Measurements from ENCODE around the gene ST3GAL3.

DNA sequence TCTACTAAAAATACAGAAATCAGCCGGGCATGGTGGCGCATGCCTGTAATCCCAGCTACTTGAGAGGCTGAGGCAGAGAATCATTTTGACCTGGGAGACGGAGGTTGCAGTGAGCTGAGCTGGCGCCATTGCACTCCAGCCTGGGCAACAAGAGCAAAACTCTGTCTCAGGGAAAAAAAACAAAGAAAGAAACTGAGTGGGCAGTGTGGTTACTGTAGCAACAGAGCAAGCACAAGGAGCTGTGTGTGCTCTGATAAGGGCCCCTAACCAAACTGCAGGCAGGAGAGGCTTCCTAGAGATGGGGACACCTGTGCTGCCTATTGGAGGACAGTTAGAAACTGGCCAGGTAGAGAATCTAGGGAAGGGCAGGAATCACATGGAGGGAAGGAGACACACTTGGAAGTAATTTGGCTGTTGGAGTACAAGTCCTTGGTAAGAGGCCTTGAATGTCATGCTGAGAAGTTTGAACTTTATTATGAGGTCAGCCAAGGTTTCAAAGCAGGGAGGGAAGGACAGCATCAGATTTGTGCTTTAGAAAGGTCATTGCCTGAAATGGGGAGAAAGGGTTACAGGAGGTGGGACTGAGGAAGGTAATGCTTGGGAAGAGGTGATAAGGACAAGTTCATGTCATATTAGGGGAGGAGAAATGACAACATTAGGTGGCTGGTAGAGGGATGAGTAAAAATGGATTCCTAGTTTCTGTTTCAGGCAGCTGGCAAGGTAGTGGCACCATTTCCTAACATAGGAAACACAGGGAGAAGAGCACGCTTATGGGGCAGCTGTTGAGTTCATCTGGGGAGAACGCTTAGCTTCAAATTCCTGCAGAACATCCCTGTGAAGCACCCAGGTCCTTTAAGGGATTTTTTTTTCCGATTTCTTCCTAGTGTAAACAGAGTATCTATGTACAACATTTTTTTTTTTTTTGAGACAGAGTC is 157.0 kb downstream of the ST3GAL3 start:
- TF ChIP-seq, protein P1, sequence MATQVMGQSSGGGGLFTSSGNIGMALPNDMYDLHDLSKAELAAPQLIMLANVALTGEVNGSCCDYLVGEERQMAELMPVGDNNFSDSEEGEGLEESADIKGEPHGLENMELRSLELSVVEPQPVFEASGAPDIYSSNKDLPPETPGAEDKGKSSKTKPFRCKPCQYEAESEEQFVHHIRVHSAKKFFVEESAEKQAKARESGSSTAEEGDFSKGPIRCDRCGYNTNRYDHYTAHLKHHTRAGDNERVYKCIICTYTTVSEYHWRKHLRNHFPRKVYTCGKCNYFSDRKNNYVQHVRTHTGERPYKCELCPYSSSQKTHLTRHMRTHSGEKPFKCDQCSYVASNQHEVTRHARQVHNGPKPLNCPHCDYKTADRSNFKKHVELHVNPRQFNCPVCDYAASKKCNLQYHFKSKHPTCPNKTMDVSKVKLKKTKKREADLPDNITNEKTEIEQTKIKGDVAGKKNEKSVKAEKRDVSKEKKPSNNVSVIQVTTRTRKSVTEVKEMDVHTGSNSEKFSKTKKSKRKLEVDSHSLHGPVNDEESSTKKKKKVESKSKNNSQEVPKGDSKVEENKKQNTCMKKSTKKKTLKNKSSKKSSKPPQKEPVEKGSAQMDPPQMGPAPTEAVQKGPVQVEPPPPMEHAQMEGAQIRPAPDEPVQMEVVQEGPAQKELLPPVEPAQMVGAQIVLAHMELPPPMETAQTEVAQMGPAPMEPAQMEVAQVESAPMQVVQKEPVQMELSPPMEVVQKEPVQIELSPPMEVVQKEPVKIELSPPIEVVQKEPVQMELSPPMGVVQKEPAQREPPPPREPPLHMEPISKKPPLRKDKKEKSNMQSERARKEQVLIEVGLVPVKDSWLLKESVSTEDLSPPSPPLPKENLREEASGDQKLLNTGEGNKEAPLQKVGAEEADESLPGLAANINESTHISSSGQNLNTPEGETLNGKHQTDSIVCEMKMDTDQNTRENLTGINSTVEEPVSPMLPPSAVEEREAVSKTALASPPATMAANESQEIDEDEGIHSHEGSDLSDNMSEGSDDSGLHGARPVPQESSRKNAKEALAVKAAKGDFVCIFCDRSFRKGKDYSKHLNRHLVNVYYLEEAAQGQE (IDR thresholded peaks at IDR 0.05; ENCODE audit: insufficient read depth in 1 of 2, low read depth in 2 of 2, low read length in 2 of 2) = no peak
- no peak for TF ChIP-seq POLR2AphosphoS5 (IDR thresholded peaks at IDR 0.05; ENCODE audit: low read depth, low read length)

Measured in PFSK-1 (cell line).